Activated CD4-positive, alpha-beta T cell treated with anti-CD3 and anti-CD28 coated beads, Interleukin-2, amount 10 ng/mL, durations not matched to agents 7 days and 5 days (primary cell): ENCODE results near the gene CCDC17. TPM values are rescaled to one million over a fixed set of nuclear protein-coding genes. Genes with fewer than 3 reads are reported as not detected.

Experiments used
- CTCF ChIA-PET: fragments of 350-600 bp; sonication (Branson Sonifier 250); formaldehyde crosslinking; loops from one replicate; lab custom pipeline; 2021; ENCODE audit warnings: antibody characterized with exemption; lab: Charles Lee
- POLR2A ChIA-PET: fragments of 350-600 bp; sonication (Branson Sonifier 250); formaldehyde crosslinking; loops from one replicate; lab custom pipeline; 2021; ENCODE audit warnings: antibody characterized with exemption; lab: Charles Lee
- DNase-seq: peaks from one replicate; pipeline ENCODE4 v3.0.0-alpha.2; 2020
- H3K27ac Mint-ChIP-seq: one replicate; pipeline ENCODE4 v1.8.0; 2021; ENCODE audit warnings: mild to moderate bottlenecking, moderate library complexity, mixed read lengths
- H3K27me3 Mint-ChIP-seq: one replicate; pipeline ENCODE4 v1.8.0; 2021; ENCODE audit warnings: mixed read lengths
- H3K36me3 Mint-ChIP-seq: one replicate; pipeline ENCODE4 v1.8.0; 2021; ENCODE audit warnings: low read depth, mixed read lengths
- H3K4me1 Mint-ChIP-seq: one replicate; pipeline ENCODE4 v1.8.0; 2021; ENCODE audit warnings: mixed read lengths
- H3K4me3 Mint-ChIP-seq: one replicate; pipeline ENCODE4 v1.8.0; 2021; ENCODE audit warnings: mild to moderate bottlenecking, moderate library complexity, mixed read lengths
- H3K9me3 Mint-ChIP-seq: one replicate; pipeline ENCODE4 v1.8.0; 2021; ENCODE audit warnings: mixed read lengths
- total RNA-seq, 2 experiments: library from RNA; stranded (reverse); gene quantifications; one replicate each; pipeline ENCODE4 v1.2.3, GENCODE V29; 2021

CCDC17 gene
- total RNA-seq, 2 experiments from 2014 or later, result 2.3 to 3.3 TPM

DNA sequence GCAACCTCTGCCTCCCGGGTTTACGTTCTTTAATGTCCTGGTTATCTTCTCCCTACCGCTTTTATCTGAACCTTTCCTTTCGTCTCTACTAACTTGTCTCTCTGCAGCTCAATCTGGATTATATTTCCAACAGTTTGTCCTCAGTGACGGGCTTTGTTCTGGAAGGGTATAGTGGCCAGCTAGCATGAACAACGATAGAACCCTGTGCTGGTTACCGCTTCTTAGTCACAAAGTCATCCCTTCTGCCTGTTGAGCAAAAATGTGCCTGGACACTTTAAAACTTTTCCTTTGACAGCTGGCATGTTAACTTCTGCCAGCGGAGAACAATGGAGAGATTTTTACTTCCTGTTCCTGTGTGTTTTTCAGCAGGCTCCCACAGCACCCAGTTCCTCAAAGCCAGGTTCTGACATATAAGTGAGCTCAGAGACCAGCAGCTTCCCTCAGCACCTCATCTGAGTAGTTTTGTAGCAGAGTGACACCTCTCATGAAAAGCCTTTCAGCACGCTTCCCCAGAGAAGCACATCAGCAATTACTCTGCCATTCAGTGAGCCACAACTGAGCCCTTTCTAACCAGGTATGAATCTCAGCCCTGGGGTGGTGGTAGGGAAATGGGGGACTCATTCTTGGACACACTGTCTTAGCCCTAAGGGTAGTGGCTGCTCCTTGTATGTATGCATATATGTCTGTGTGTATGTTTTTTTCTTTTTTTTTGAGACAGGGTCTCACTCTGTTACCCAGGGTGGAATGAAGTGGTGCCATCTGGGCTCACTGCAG is 23.6 kb upstream of the CCDC17 start:
- H3K4me3 Mint-ChIP-seq, result no peak overlapping the region
- no peaks in the 10 kb centered on the region for H3K4me1 Mint-ChIP-seq
- CTCF ChIA-PET, result no interaction called here
- no peaks in the 10 kb centered on the region for H3K9me3 Mint-ChIP-seq
- no peaks in the 10 kb centered on the region for H3K27me3 Mint-ChIP-seq
- peaks cover 41% of the 10 kb centered on the region for H3K36me3 Mint-ChIP-seq
- POLR2A ChIA-PET, result no interaction called here
- no peak for DNase-seq
- H3K27ac Mint-ChIP-seq, result no peak overlapping the region

DNA sequence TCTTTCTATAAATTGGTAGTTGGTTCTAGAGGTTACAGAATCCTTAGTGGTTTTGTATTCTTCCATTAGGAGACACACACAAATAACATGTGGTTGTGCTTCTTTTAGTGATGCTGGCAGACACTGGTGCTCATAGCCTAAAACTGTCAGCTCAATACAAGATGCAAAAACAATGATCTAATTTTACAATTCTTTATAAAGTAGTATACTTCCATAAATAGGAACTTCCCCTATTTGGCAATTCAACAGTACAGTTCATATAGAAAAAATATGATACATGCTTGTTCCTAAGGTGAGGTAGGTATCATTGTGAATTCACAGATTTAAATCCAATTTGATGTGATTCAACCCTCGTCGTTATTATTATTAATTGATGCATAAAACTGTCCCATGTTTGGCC is 20.8 kb upstream of the CCDC17 start:
- Mint-ChIP-seq H3K27ac (no peak overlapping the region), H3K4me3 (no peak overlapping the region), H3K9me3 (no peaks in the 10 kb centered on the region), H3K36me3 (peaks cover 44% of the 10 kb centered on the region), H3K4me1 (no peaks in the 10 kb centered on the region), H3K27me3 (no peaks in the 10 kb centered on the region)
- DNase-seq, result no peak
- ChIA-PET POLR2A (no interaction called here), CTCF (no interaction called here)

DNA sequence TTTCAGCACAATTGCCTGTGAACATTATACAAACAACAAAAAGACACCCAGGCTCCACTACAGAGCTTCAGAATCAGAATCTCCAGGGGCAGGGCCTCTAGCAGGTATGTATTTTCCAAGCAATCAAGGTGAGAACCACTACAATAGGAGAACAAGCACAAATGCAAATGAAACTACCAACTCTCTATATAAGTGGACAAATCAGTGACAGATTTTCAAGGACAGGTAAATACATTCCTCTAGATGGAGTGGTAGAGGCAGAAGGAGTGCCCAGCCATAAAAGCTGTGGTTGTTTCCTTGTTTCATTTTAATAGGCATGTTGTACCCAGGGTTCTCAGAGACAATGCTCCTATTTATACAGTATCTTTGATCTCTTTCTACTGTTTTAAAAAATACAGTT is 20.1 kb upstream of the CCDC17 start:
- H3K27ac Mint-ChIP-seq, result no peak overlapping the region
- no peaks in the 10 kb centered on the region for H3K9me3 Mint-ChIP-seq

DNA sequence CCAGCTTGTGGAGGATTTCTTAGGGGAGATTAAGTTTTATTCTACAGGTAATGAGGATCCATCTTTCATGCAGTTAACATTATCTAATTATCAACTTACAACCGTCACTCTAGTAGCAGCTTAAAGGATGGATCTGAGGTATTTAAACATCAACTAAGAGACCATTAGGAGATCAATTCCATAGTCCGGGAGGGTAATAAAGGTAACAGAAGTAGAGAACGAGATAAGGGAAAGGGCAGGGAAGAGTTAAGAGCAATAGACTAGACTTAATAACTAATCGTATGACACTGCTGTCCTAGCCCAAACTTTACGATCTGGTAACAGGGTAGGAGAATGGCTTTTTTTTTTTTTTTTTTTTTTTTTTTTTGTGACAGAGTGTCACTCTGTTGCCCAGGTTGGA is 19.5 kb upstream of the CCDC17 start:
- DNase-seq, result no peak
- Mint-ChIP-seq H3K9me3 (no peaks in the 10 kb centered on the region), H3K36me3 (peaks cover 43% of the 10 kb centered on the region), H3K4me3 (no peak overlapping the region), H3K27me3 (no peaks in the 10 kb centered on the region), H3K27ac (no peak overlapping the region), H3K4me1 (no peaks in the 10 kb centered on the region)
- ChIA-PET CTCF (no interaction called here), POLR2A (no interaction called here)

More for the DNA sequence above, 20.1 kb upstream of the CCDC17 start:
- ChIA-PET CTCF (no interaction called here), POLR2A (no interaction called here)
- H3K36me3 Mint-ChIP-seq, result peaks cover 43% of the 10 kb centered on the region
- no peaks in the 10 kb centered on the region for H3K4me1 Mint-ChIP-seq
- no peak overlapping the region for H3K4me3 Mint-ChIP-seq
- no peak for DNase-seq
- H3K27me3 Mint-ChIP-seq, result no peaks in the 10 kb centered on the region

DNA sequence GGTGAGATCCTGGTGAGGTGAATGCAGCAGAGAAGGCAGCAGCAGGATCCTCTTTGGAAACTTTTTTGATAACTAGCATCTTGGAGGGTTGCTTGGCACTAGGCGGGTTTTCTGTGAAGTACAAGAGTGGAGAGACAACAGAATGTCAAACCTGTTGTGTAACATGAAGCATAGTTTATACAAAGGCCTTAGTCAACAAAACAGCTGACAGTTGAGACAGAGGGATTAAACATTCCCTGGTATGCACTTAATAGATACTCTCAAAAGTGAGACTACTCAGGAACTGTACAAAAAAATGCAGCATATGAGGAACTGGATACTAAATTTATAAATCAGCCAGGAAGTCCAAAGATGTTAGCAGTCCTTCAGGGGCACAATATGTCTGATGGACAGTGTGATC is 16.4 kb upstream of the CCDC17 start:
- DNase-seq, result no peak
- ChIA-PET CTCF (interaction anchor here (0.7 kb wide), 1 partner anchor 1634 kb away, joined by 3 read pairs; no protein-coding TSS in a partner anchor), POLR2A (no interaction called here)
- H3K4me3 Mint-ChIP-seq, result no peak overlapping the region
- H3K27ac Mint-ChIP-seq, result no peak overlapping the region
- H3K27me3 Mint-ChIP-seq, result no peaks in the 10 kb centered on the region
- no peaks in the 10 kb centered on the region for H3K4me1 Mint-ChIP-seq
- H3K9me3 Mint-ChIP-seq, result no peaks in the 10 kb centered on the region
- peaks cover 29% of the 10 kb centered on the region for H3K36me3 Mint-ChIP-seq

DNA sequence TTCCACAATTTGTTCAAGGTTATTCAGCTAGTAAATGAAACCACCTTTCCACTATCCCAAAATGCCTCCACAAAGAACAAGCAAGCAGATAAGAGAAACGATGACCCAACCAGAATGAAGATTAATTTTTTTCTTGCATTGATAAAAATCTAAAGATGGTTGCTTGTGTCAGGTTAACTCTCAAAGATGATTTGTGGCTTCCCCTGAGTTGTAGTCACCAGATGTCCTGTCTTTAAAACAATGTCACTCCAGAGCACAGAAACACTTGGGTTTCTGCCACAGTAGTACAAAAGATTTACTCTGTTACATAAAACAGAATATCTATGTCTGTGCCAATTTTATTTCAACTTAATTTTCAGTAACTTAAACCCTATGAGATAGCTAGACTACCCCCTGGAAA is 11.4 kb upstream of the CCDC17 start:
- CTCF ChIA-PET, result no interaction called here

DNA sequence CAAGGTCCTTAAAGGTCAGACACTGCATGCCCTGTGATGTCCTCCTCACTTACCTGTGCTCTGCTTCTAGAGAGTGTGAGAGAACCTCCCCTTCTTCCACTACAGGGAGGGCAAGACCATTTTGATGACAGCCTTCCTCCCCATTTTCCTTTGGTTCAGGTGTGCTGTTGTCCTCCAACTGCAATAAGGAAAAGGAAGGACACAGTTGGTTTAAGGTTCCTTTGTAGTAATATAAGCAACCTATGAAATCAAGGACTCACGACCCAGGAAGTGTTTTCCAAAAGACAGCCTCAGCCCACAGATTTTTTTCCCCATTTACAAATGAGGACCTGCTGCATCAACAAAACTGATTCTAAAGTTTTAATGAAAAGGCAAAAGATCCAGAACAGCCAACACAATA is 6.6 kb upstream of the CCDC17 start:
- CTCF ChIA-PET, result no interaction called here
- Mint-ChIP-seq H3K4me3 (no peak overlapping the region), H3K9me3 (no peaks in the 10 kb centered on the region), H3K27ac (no peak overlapping the region), H3K36me3 (peaks cover 43% of the 10 kb centered on the region), H3K4me1 (no peaks in the 10 kb centered on the region), H3K27me3 (no peaks in the 10 kb centered on the region)
- POLR2A ChIA-PET, result no interaction called here
- no peak for DNase-seq

More for the DNA sequence above, 11.4 kb upstream of the CCDC17 start:
- DNase-seq, result no peak
- no peaks in the 10 kb centered on the region for H3K4me1 Mint-ChIP-seq
- POLR2A ChIA-PET, result no interaction called here
- H3K36me3 Mint-ChIP-seq, result peaks cover 25% of the 10 kb centered on the region
- no peak overlapping the region for H3K27ac Mint-ChIP-seq
- no peaks in the 10 kb centered on the region for H3K9me3 Mint-ChIP-seq
- no peaks in the 10 kb centered on the region for H3K27me3 Mint-ChIP-seq
- H3K4me3 Mint-ChIP-seq, result no peak overlapping the region

DNA sequence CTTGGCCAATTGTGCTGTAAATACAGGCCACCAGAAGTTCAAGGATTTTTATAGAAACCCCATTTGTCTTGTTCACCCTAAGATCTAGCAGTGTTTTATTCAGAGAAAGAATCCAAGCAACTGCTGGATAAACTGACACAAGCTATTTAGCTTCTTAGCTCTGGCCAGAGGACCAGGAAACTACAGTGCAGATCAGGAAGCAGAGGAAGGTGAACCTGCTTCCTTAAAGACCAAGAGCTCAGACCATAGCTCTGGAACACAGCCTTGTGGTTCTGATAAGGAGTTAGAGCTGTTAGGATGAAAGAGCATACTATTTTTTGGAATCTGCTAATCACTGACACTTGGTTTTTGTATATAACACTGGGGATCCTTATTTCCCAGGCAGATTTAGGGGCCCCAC is 5.2 kb upstream of the CCDC17 start:
- Mint-ChIP-seq H3K27me3 (no peaks in the 10 kb centered on the region), H3K9me3 (no peaks in the 10 kb centered on the region), H3K36me3 (peaks cover 47% of the 10 kb centered on the region), H3K4me1 (no peaks in the 10 kb centered on the region), H3K27ac (no peak overlapping the region), H3K4me3 (no peak overlapping the region)
- ChIA-PET POLR2A (interaction anchor here (0.7 kb wide), 1 partner anchor 382 kb away, joined by 5 read pairs; no protein-coding TSS in a partner anchor), CTCF (interaction anchor here (1.2 to 1.4 kb wide), 2 partner anchors 9 to 16 kb away, joined by 3 to 5 read pairs; no protein-coding TSS in a partner anchor)
- no peak for DNase-seq

DNA sequence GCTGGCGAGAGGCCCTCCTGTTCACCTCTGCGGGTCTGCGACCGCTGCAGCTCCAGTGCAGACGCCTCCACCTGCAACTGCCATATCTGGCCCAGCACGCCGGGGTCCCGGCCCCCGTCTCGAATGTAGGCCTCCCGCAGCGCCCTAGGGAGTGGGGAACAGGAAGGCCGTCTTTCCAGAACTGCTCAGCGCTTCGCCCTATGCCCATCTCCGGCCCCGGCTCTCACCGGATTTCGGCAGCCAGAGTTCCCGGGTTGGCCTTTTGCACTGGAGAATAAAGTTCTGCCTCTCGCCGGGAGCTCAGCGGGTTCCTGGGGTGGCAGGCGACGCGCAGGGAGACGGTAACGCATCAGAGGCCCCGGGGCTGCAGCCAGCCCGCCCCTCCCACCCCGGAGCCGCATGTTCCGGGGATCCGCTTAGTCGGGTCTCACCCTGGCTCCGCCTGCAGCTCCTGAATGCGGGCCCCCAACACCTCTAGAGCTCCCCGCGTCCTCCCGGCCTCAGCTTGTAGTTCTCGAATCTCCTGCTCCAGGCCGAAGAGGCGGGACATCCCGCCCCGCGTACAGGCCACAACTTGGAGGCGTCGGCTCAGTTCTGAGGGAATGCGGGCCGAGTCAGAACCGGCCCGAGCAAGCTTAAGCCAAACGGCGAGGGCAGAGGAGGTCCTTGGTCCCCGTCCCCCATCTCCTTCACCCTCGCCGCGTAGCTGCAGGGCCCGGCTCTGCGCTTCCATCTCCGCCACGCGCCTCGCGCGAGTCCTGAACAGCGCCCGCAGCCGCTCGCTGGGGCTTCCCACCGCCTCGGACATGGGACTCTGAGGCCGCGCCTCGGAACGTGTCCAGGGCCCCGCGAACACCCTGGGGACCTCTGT is 1.1 kb downstream of the CCDC17 start:
- H3K4me3 Mint-ChIP-seq, result no peak overlapping the region
- H3K27ac Mint-ChIP-seq, result peak overlapping the region; percentile 36
- no peaks in the 10 kb centered on the region for H3K9me3 Mint-ChIP-seq
- no peaks in the 10 kb centered on the region for H3K4me1 Mint-ChIP-seq
- peaks cover 32% of the 10 kb centered on the region for H3K36me3 Mint-ChIP-seq
- ChIA-PET CTCF (interaction anchor here (1.0 to 1.6 kb wide), 2 partner anchors 11 kb away, joined by 3 read pairs; no protein-coding TSS in a partner anchor), POLR2A (no interaction called here)
- DNase-seq, result no peak
- H3K27me3 Mint-ChIP-seq, result no peaks in the 10 kb centered on the region

DNA sequence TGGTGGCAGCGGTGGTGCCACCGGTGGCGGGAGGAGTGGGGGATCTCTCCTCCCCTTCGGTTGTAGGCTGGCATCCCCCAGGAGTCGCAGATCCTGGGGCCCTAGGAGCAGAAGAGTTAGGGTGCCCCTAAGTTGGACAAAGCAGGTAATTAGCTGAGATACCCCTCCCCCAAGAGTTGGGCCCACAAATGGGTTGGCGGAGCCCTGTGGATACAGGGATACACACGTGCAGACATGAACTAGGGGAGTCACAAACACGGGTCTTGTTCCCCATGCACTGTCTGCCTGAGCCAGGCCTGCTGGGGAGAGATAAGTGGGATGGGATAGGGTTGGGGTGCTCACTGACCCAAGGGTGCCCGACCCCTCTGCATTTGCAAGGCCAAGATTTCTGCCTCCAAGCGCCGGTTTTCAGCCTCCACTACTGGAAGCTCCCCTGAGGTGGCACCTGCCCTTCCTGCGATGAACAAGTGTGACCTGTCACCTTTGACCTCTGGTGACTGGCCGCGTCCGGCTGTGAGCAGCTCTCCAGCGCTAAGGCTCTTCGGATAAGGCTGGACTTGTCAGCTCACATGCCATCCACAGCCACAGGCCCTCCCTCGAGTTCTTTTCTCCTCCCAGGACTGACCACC is 1.8 kb downstream of the CCDC17 start:
- no peak for DNase-seq
- Mint-ChIP-seq H3K27me3 (no peaks in the 10 kb centered on the region), H3K4me3 (no peak overlapping the region), H3K27ac (no peak overlapping the region), H3K36me3 (peaks cover 32% of the 10 kb centered on the region), H3K4me1 (no peaks in the 10 kb centered on the region), H3K9me3 (no peaks in the 10 kb centered on the region)
- ChIA-PET POLR2A (no interaction called here), CTCF (no interaction called here)

DNA sequence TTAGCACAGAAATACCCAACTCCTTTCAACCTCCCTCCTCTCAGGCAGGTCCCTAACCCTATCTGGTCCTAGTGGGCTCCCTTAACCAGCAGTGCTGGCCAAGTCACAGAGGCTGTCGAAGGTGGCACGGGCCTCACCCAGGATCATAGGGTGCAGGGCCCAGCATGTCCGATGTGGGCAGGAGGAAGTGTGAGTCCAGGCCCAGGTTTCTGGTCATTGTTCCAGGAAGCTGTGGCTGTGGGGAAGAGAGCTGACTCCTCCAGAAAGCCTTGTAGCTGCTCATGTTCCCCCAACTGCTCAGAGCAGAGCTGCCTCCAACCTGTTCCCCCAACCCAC is 2.4 kb downstream of the CCDC17 start:
- ChIA-PET CTCF (interaction anchor here (0.6 kb wide), 1 partner anchor 10 kb away, joined by 6 read pairs; no protein-coding TSS in a partner anchor), POLR2A (no interaction called here)
- Mint-ChIP-seq H3K27ac (peak overlapping the region; percentile 25), H3K27me3 (no peaks in the 10 kb centered on the region), H3K4me1 (no peaks in the 10 kb centered on the region), H3K36me3 (peaks cover 33% of the 10 kb centered on the region), H3K9me3 (no peaks in the 10 kb centered on the region), H3K4me3 (no peak overlapping the region)
- DNase-seq, result no peak

DNA sequence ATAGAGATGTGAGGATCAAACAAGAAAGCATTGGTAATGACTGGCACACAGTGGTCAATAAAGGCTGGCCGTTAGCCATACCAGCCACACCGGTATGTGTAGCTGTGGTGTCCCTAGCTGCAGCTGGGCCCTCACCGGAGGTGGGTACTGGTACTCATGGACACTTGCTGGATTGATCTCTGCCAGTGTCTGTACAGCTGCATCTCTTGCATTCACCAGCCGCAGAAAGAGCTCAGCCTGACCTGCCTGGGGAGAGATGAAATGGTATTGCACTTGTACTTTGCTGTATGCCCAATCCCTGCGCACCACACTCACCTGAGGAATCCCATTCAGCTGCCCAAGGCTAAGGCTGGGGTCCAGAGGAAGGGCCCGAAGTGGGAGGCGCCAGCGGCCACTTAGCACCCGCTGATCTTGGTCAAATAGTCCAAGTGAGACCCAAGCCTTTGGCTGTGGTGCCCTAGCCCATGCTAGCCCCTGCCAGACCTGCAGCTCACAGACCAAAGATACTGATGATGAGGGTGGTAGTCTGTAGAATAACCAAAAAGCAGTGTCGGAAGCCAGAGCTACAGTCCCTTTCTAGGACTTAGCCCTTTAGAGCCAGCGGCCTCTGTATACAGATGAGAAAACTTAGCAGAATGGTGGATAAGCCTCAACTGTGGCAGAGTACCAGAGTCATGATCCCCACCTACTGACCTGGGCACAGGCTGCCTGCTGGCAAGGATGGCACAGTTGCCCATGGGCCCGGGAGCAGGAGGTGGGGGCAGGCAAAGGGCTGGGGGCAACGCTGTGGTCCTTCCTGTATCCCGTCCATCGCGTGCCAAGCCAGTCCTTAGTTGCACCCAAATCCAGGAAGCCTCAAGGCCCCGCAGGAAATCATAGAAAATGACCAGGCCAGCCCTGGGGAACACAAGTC is 3.0 kb downstream of the CCDC17 start:
- Mint-ChIP-seq H3K4me3 (no peak overlapping the region), H3K9me3 (no peaks in the 10 kb centered on the region), H3K4me1 (no peaks in the 10 kb centered on the region), H3K27me3 (no peaks in the 10 kb centered on the region), H3K27ac (peak overlapping the region; percentile 37), H3K36me3 (peaks cover 39% of the 10 kb centered on the region)
- CTCF ChIA-PET, result interaction anchor here (0.6 kb wide), 1 partner anchor 10 kb away, joined by 6 read pairs; no protein-coding TSS in a partner anchor
- DNase-seq, result no peak
- POLR2A ChIA-PET, result no interaction called here
